Stimulated activated CD8-positive, alpha-beta memory T cell treated with anti-CD3 and anti-CD28 coated beads, Interleukin-4, amount 100 ng/mL, for 48 hours (primary cell): Measurements from ENCODE around the gene ADCY5.

Experiments used
- DNase-seq: peaks from one replicate; pipeline ENCODE4 v3.0.0-alpha.2; 2020

The ADCY5 gene

GRCh38 chr3:123361071-123361470 lies 87.8 kb downstream of the ADCY5 start:
- DNase-seq: no peak

DNA sequence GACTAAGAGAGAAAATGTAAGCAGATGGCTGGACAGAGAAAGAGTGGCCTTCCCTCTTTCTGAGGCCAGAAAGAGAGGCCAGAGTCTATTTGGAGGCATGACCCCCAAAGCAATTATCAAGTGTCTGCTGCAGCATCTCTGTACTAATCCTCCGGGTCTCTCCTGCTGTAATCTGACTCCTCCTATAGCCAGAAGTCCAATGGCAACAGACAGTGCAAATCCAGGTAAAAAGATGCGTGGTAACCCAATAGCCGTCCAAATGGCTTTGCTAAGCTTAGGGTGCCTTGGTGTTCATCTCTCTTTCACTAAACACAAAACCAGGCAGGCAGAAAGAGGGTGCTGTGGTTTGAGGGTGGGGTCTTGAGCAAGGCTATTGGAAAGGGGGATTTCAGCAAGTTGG lies 91.6 kb downstream of the ADCY5 start:
- DNase-seq: no peak

GRCh38 chr3:123353850-123354233 lies 95.0 kb downstream of the ADCY5 start:
- DNase-seq: no peak

DNA sequence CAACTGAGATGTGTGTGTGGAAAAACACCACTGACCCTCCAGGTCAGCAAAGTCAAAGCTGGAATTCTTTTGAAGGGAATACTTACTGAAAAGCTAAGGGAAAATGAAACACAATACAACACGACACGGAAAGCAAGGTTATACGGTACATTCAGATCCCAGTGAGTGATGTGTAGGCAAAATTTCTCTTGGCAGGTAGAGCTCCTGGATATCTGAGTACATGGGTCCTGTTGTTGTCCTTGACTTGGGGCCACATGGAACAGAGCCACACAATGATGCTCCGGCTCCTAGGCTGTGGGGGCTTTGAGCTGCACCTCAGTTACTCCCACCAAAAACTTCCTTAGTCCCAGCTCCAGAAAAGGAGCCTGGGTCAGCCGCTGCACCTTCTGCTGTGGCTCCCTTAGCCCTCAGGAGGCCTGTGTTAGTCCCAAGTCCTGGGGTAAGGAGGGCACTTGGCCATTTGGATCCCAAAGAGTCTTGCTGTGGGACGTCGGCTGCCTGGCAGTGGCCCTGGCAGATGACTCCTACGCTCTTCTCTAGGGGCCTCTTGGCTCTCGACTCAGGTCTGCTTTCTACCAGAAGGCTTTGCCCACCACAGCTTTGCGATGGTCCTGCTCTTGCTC lies 95.6 kb downstream of the ADCY5 start:
- no peak for DNase-seq

DNA sequence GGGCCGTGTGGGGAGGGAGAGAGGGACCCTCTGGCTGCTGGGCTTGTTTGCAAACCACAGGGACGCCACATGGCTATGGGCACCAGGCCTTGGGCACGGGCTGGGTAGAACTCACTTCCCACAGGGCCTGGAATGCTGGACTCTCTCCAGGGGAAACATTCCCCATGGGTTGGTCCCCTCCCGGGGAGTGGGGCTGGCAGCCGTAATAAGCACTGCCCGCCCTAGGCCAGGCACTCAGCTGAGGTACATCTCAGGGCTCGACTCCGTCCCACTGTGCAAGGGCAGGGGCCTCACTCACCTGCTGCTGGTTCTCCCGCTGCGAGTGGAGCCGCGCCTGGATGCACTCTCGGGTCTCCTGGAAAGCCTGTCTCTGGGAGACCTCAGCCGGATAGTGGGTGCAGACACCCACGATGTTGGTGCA lies 96.7 kb downstream of the ADCY5 start:
- no peak for DNase-seq

GRCh38 chr3:123351501-123351900 lies 97.4 kb downstream of the ADCY5 start:
- no peak for DNase-seq

- DNase-seq: no peak
These were observed 97.9 kb downstream of the ADCY5 start for GRCh38 chr3:123350971-123351370.

DNA sequence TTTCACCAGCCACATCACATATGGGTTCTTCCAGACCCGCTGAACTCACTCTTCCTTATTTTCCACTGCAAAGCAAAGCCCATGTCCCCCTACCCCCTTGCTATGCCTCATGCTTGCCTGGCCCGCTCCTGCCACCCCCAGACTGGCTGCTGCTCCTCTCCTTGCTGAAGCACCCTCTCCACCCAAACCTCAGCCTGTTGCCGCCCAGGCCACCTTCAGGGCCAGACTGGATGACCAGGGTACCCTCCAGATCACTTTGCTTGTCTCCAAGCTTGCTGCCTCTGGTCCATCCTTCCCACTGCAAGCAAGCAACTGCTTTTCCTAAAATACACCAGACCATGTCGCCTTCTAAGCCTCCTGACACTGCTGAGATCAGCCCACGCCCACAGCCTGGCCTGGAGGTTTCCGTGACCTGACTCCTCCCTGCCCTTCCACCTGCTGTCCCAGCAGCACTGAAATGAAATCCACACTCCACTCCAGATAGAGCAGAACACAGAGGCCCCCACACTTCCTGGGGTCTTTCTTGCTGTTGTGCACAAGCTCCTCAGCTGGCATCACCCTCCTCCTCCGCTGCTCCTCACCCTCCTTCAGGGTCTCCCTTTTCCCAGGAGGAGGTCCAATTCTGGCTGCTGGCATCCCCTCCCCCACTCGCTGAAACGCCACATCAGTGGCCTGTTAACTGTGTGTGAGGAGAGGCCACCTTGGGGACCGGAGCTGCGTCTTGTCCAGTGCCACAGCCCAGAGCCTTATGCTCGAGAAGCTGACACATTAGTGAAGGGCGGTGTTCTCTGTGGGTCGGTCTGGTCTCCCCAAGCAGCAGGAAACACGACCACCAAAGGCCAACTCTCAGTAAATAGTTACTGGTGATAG lies 99.1 kb downstream of the ADCY5 start:
- no peak for DNase-seq

DNA sequence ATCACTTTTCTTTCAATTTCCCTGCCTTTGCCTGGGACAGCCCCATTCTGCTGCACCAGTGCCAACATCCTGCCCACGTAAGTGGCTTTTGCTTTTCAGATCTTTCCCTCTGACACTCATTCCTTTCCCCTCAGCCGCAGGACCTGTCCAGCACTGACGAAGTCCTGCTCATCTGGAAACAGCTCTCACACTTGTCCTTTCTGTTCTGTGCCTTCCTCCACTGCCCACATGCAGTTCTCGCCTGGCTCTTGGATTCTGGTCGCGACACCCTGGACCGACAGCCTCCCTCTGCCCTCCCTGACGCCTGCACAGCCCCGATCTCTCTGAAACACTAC lies 99.7 kb downstream of the ADCY5 start:
- no peak for DNase-seq

- no peak for DNase-seq
These were observed 100.3 kb downstream of the ADCY5 start for GRCh38 chr3:123348471-123349200.

- no peak for DNase-seq
These were observed 101.1 kb downstream of the ADCY5 start for GRCh38 chr3:123347691-123348264.

- no peak for DNase-seq
These were observed 101.7 kb downstream of the ADCY5 start for GRCh38 chr3:123347205-123347604.

DNA sequence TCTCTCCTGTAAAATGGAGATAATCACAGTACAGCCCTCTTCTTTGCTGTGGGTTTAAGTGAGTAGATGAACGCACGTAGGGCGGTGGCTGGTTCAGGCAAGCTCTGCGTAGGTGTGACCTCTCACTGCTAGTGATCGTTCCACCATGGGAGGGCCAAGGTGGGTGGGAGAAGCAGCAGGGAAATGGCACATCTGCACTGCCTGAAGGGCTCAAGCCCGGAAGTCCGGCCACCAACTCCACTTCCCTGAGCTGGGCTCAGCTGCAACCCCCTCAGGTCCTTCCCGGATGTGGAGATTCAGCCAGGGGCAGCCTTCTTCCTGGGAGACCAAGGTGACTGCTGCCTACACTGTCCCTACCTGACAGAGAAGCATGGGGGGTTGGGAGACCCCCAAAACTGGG lies 102.9 kb downstream of the ADCY5 start:
- no peak for DNase-seq

GRCh38 chr3:123344907-123345594 lies 103.8 kb downstream of the ADCY5 start:
- no peak for DNase-seq

DNA sequence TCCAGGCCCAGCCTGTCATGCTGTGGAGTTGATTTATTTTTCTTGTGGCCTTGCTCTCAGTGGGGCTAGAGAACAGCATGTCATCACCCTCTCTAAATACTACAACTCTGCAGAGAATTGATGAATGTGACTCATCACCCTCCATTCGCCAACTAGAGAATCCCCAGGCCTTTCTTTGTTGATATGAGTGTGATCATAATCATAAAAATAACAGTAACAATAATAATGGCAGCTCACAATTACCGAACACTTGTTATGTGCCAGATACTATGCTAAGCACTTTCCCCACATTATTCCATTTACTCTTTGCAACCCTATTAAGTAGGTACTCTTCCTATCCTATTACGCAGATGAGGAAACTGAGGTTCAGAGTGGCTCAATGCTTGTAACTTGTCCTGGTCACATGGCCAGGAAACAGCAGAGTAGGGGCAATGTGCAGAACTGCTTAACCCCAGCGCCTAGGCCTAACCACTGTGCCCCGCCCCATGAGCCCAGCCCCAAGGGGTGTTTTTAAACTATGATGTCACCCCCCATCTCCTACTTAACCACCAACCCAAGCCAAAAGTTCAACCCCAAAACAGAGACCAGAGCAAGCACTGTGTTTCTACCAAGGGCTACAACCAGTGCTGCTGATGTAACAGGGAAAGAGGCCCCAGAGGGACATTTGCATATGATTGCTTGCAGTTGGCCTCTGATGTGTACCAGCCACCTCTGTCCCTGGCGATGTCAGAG lies 104.5 kb downstream of the ADCY5 start:
- no peak for DNase-seq

GRCh38 chr3:123343296-123344174 lies 105.4 kb downstream of the ADCY5 start:
- DNase-seq: no peak

DNA sequence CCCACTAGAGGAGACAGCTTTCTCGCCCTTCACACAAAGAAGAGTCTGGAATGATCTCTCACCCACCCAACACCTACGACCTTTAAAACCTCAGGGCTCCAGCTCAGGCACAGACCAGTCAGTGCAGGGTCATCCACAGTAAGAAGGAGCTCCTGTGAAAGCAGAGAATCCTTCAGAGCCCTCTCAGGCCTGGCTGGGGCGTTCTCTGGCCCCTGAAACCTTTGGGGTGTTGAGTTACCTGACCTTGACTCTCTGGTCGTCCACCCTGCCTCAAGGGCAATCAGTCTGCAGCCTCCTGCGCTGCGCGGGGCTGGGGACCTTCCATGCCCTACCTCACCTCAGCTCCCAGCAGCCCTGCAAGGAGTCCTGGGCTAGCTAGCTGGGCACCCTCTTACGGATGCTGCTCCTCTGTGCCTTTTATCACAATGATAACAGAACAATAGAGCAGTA lies 106.2 kb downstream of the ADCY5 start:
- DNase-seq: no peak

DNA sequence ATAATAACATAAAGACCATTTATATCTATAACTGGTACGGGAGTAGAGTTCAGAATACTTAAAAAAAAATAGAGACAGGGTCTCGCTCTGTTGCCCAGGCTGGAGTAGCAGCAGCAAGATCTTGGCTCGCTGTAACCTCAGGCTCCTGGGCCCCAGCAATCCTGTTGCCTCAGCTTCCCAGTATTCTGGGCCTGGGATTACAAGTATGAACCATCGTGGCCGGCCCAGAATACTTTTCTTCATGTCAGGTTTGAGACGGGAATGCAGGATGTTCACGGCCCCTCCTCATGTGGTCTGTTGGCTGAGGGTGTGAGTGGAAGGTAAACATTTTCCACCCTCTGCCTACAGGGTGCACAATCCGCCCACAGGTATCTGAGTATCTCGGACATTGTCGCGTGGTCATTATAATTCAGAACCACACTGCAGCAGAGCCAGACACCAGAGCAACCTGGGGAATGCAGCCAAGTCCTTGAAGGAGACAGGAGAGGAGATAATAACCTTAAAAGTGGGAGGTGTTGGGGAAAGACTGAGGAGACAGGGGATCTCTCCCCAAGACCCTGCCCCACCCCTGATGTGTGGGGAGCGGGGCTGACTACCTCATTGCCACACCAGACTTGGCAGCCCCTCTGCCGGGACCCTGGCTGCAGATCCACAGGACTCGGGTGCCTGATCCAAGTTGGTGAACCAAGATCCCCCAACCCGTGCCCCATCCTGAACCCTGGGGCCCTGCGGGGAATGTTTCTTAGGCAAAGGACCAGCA lies 106.8 kb downstream of the ADCY5 start:
- no peak for DNase-seq

DNA sequence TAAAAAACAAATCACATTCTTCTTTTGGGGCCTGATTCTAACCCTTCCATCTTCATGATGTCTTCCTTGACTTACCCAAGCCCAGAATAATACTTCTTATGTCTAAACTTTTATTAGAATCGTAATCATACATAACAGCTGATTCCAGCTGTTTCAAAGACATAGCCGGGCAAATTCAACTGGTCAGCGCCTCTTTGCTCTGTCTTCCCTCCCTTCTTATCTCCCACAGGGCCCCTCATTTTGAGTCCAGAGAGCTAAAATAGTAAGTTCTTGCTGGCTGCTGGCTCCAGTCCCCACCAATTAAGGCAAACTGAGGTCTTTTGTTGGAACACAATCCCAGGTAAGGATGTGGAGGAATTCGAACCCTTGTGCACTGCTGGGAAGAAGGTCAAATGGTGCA lies 108.6 kb downstream of the ADCY5 start:
- no peak for DNase-seq

DNA sequence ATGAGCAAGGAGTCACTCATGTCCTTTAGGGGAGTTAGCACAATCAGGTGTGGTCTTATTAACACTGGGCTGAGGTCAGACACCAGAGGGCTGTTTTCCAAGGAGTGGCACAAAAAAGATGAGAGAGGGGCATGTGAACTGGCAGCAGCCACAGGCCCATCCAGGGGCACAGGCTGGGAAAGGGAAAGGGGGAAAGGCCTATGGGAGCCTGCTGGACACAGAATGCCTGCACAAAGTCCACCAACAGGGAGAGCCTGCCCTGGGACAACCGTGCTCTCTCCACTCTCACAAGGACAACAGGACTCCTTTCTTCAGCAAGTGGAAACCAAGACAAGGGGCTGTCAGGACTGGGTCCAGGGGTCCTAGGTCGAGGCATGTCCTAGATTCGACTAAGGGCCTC lies 109.6 kb downstream of the ADCY5 start:
- no peak for DNase-seq
